Esophagus (tissue), 2 donors: ENCODE data around the gene STPG3. TPM values are rescaled to one million over a fixed set of nuclear protein-coding genes. Genes with fewer than 3 reads are reported as not detected.

ENCODE experiments used
- H3K27ac ChIP-seq, 2 donors: one replicate each; pipeline ENCODE4 v1.5.1; 2013; ENCODE audit warnings: low read depth in 2 of 2, mild to moderate bottlenecking in 2 of 2, inconsistent platforms in 1 of 2, low read length in 1 of 2, moderate library complexity in 1 of 2
- H3K27me3 ChIP-seq, 2 donors: one replicate each; pipeline ENCODE4 v1.6.1; 2013; ENCODE audit warnings: low read length in 2 of 2, control low read depth in 1 of 2, mild to moderate bottlenecking in 1 of 2; ENCODE audit not compliant: insufficient read depth in 2 of 2, control insufficient read depth in 1 of 2
- H3K36me3 ChIP-seq, 2 donors: one replicate each; pipeline ENCODE4 v1.6.1; 2013; ENCODE audit warnings: low read length in 1 of 2; ENCODE audit not compliant: control insufficient read depth in 2 of 2, insufficient read depth in 2 of 2
- H3K4me1 ChIP-seq, 2 donors: one replicate each; pipeline ENCODE4 v1.6.1; 2013; ENCODE audit warnings: low read length in 1 of 2; ENCODE audit not compliant: control insufficient read depth in 2 of 2, insufficient read depth in 2 of 2
- H3K4me3 ChIP-seq, 2 donors: one replicate each; pipeline ENCODE4 v1.5.1; 2013; ENCODE audit warnings: low read length in 2 of 2, mild to moderate bottlenecking in 2 of 2, low read depth in 1 of 2, moderate library complexity in 1 of 2
- H3K9me3 ChIP-seq, 2 donors: one replicate each; pipeline ENCODE4 v1.6.1; 2013; ENCODE audit warnings: mild to moderate bottlenecking in 2 of 2, low read depth in 1 of 2, low read length in 1 of 2, moderate library complexity in 1 of 2; ENCODE audit not compliant: control insufficient read depth in 2 of 2, insufficient read depth in 1 of 2
- WGBS, 2 donors: extraction: QIAGEN DNeasy Blood & Tissue Kit; methylation state at CpG; one replicate each; pipeline ENCODE4 v1.1.7; 2013; 5-methylcytosine and 5-hydroxymethylcytosine counted together
- polyA plus RNA-seq, 2 donors: library from polyadenylated mRNA; stranded (reverse); fragments of 200-250 nt; gene quantifications; one replicate each; pipeline ENCODE4 v1.2.3, GENCODE V29; 2013
- donor health status: healthy with polysubstance abuse.
- donor health status: Bipolar disorder and iron deficiency.

The STPG3 gene
- polyA plus RNA-seq, 2 donors, result not detected

- Histone ChIP-seq H3K27me3 (no peaks in the 10 kb centered on the region), H3K9me3 (no peaks in the 10 kb centered on the region), H3K36me3 (peaks cover 0 to 18% of the 10 kb centered on the region in 2 donors), H3K27ac (peak overlapping the region in 1 of 2 donors; percentile 59), H3K4me3 (no peak overlapping the region), H3K4me1 (peaks cover 0 to 28% of the 10 kb centered on the region in 2 donors)
- 44 to 61% methylated on average over 36 of the region's 36 CpGs for WGBS, 2 donors
Measured at GRCh38 chr9:137244486-137245449, 6.3 kb upstream of the STPG3 start.

- H3K36me3 ChIP-seq, result peaks cover 0 to 18% of the 10 kb centered on the region in 2 donors
- H3K4me3 ChIP-seq, result no peak overlapping the region
- H3K4me1 ChIP-seq, result peaks cover under 1 to 28% of the 10 kb centered on the region in 2 donors
- H3K27me3 ChIP-seq, result no peaks in the 10 kb centered on the region
- no peaks in the 10 kb centered on the region for H3K9me3 ChIP-seq
- 80 to 84% methylated on average over 25 of the region's 25 CpGs for WGBS, 2 donors
- no peak overlapping the region for H3K27ac ChIP-seq
Measured at GRCh38 chr9:137245450-137246421, 5.3 kb upstream of the STPG3 start.

- Histone ChIP-seq H3K4me1 (peaks cover 2 to 27% of the 10 kb centered on the region in 2 donors), H3K9me3 (no peaks in the 10 kb centered on the region), H3K27ac (no peak overlapping the region), H3K4me3 (no peak overlapping the region), H3K27me3 (no peaks in the 10 kb centered on the region), H3K36me3 (peaks cover 0 to 17% of the 10 kb centered on the region in 2 donors)
- 76 to 86% methylated on average over 20 of the region's 20 CpGs for WGBS, 2 donors
Measured at GRCh38 chr9:137247135-137247915, 3.8 kb upstream of the STPG3 start.

GRCh38 chr9:137247916-137248175, 3.2 kb upstream of the STPG3 start:
- Histone ChIP-seq H3K36me3 (peaks cover 0 to 12% of the 10 kb centered on the region in 2 donors), H3K4me1 (peaks cover 2 to 21% of the 10 kb centered on the region in 2 donors), H3K4me3 (no peak overlapping the region), H3K27ac (no peak overlapping the region), H3K27me3 (no peaks in the 10 kb centered on the region), H3K9me3 (no peaks in the 10 kb centered on the region)
- WGBS, 2 donors, result 76 to 95% methylated on average over 6 of the region's 6 CpGs

GRCh38 chr9:137250329-137251193, 525 bp upstream of the STPG3 start:
- H3K27me3 ChIP-seq, result no peaks in the 10 kb centered on the region
- peaks cover 2 to 4% of the 10 kb centered on the region in 2 donors for H3K4me1 ChIP-seq
- no peaks in the 10 kb centered on the region for H3K36me3 ChIP-seq
- no peaks in the 10 kb centered on the region for H3K9me3 ChIP-seq
- no peak overlapping the region for H3K27ac ChIP-seq
- no peak overlapping the region for H3K4me3 ChIP-seq
- WGBS, 2 donors, result 59% methylated on average over 17 of the region's 18 CpGs

- WGBS, 2 donors, result 86 to 88% methylated on average over 22 of the region's 22 CpGs
- no peak overlapping the region for H3K4me3 ChIP-seq
- H3K4me1 ChIP-seq, result peaks cover 2 to 13% of the 10 kb centered on the region in 2 donors
- H3K27me3 ChIP-seq, result no peaks in the 10 kb centered on the region
- H3K9me3 ChIP-seq, result no peaks in the 10 kb centered on the region
- H3K27ac ChIP-seq, result no peak overlapping the region
- peaks cover 0 to 5% of the 10 kb centered on the region in 2 donors for H3K36me3 ChIP-seq
Measured at GRCh38 chr9:137251490-137252268, 593 bp downstream of the STPG3 start.

GRCh38 chr9:137252555-137253506, 1.7 kb downstream of the STPG3 start:
- H3K36me3 ChIP-seq, result peaks cover 0 to 9% of the 10 kb centered on the region in 2 donors
- H3K27ac ChIP-seq, result no peak overlapping the region
- no peaks in the 10 kb centered on the region for H3K27me3 ChIP-seq
- H3K4me1 ChIP-seq, result peaks cover 2 to 16% of the 10 kb centered on the region in 2 donors
- H3K4me3 ChIP-seq, result no peak overlapping the region
- no peaks in the 10 kb centered on the region for H3K9me3 ChIP-seq
- 86 to 87% methylated on average over 32 to 35 of the region's 35 CpGs for WGBS, 2 donors
